ENCODE results near the gene CAPN9. TPM values are rescaled to one million over a fixed set of nuclear protein-coding genes. Genes with fewer than 3 reads are reported as not detected.

The CAPN9 gene
- total and polyA plus RNA-seq, 3 experiments from 2014 or later: not detected

DNA sequence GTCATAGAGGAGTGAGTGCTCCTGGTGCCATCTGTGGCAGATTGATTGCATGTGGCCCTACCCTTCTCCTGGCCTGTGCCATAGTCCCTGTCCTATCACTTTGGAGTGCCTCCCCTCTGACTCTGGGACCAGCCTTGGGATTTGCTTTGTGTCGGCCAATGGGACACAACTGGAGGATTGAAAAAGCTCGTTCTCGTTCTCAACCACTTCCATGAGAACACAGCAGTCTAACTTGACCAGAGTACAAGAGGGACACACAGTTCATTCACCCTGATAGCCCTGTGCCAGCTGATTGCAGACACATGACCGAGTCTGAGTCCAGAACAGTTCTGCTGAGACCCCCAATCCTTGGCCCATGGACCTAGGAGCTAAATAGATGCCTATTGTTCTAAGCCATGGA is 73.4 kb downstream of the CAPN9 start:
- Histone ChIP-seq H3K36me3 (ENCODE audit: insufficient read depth, low read length) (no peaks in the 10 kb centered on the region), H3K27me3 (ENCODE audit: insufficient read depth, low read length, poor library complexity, severe bottlenecking) (no peaks in the 10 kb centered on the region), H3K9me3 (ENCODE audit: low read length) (no peaks in the 10 kb centered on the region), H3K27ac (ENCODE audit: low read depth, low read length) (no peak overlapping the region), H3K4me1 (ENCODE audit: insufficient read depth, low read length) (no peaks in the 10 kb centered on the region), H3K4me3 (ENCODE audit: low read length) (no peak overlapping the region)
- no peak for DNase-seq
- no peaks in the 10 kb centered on the region for H3K9me3 Mint-ChIP-seq
- H3K4me1 Mint-ChIP-seq: no peaks in the 10 kb centered on the region
- no peaks in the 10 kb centered on the region for H3K36me3 Mint-ChIP-seq
- H3K27ac Mint-ChIP-seq: no peak overlapping the region
- POLR2A ChIA-PET: no interaction called here
- no peak overlapping the region for H3K4me3 Mint-ChIP-seq
- CTCF ChIA-PET: no interaction called here
- H3K27me3 Mint-ChIP-seq: peaks cover 9 to 43% of the 10 kb centered on the region in 2 donors

DNA sequence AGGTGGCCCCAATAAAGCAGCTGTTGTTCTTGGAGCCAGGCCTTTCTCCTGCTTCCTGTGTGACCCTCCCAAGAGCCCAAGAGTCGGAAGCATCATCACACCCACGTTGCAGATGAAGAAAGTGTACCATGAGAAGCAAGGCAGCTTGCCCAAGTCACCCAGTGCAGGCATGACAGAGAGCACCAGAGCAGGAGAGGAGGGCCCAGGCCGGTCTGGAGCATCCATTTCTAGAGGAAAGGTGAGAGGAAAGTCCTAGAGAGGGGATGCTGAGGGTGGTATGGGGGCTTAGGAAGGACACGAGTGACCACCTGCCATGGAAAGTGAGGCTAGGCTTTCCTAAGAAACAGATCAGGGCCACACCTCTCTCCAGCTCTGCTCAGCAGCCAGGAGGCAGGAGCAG is 74.2 kb downstream of the CAPN9 start:
- H3K9me3 Mint-ChIP-seq: no peaks in the 10 kb centered on the region
- ChIA-PET POLR2A (no interaction called here), CTCF (no interaction called here)

DNA sequence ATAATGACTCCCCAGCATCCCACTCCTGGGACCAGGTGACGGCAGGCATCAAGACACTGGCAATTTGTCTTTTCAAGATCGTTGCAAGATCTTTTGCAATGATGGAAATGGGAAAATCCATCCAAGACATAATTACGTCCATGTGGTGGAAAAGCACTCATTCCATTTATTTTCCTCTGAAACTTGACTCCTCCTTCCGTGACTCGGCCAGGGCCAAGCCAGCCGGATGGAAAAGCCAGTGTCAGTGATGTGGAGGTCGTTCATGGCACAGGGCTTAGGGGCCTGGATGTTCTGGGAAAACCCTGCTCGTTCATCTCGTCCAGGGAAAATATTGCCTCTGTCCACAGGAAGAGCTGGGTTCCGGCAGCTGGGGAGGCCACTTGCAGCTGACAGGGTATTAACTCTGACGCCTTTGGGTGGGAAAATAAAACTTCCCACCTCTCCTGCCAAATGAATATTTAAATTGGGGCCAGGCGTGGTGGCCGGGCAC is 74.9 kb downstream of the CAPN9 start:
- Mint-ChIP-seq H3K27me3 (peaks cover 9 to 44% of the 10 kb centered on the region in 2 donors), H3K4me3 (no peak overlapping the region), H3K4me1 (no peaks in the 10 kb centered on the region), H3K9me3 (no peaks in the 10 kb centered on the region), H3K27ac (no peak overlapping the region), H3K36me3 (no peaks in the 10 kb centered on the region)
- no peak for DNase-seq
- ChIA-PET CTCF (no interaction called here), POLR2A (no interaction called here)
- Histone ChIP-seq H3K4me3 (ENCODE audit: low read length) (no peak overlapping the region), H3K36me3 (ENCODE audit: insufficient read depth, low read length) (no peaks in the 10 kb centered on the region), H3K27me3 (ENCODE audit: insufficient read depth, low read length, poor library complexity, severe bottlenecking) (no peaks in the 10 kb centered on the region), H3K27ac (ENCODE audit: low read depth, low read length) (no peak overlapping the region), H3K4me1 (ENCODE audit: insufficient read depth, low read length) (no peaks in the 10 kb centered on the region), H3K9me3 (ENCODE audit: low read length) (no peaks in the 10 kb centered on the region)

More for the DNA sequence above, 74.2 kb downstream of the CAPN9 start:
- H3K9me3 ChIP-seq (ENCODE audit: low read length): no peaks in the 10 kb centered on the region
- no peaks in the 10 kb centered on the region for H3K36me3 ChIP-seq (ENCODE audit: insufficient read depth, low read length)
- no peaks in the 10 kb centered on the region for H3K36me3 Mint-ChIP-seq
- no peak overlapping the region for H3K27ac ChIP-seq (ENCODE audit: low read depth, low read length)
- H3K4me1 Mint-ChIP-seq: no peaks in the 10 kb centered on the region
- H3K4me1 ChIP-seq (ENCODE audit: insufficient read depth, low read length): no peaks in the 10 kb centered on the region
- H3K4me3 ChIP-seq (ENCODE audit: low read length): no peak overlapping the region
- no peaks in the 10 kb centered on the region for H3K27me3 ChIP-seq (ENCODE audit: insufficient read depth, low read length, poor library complexity, severe bottlenecking)
- H3K27me3 Mint-ChIP-seq: peaks cover 9 to 44% of the 10 kb centered on the region in 2 donors
- H3K27ac Mint-ChIP-seq: no peak overlapping the region
- DNase-seq: no peak
- H3K4me3 Mint-ChIP-seq: no peak overlapping the region

DNA sequence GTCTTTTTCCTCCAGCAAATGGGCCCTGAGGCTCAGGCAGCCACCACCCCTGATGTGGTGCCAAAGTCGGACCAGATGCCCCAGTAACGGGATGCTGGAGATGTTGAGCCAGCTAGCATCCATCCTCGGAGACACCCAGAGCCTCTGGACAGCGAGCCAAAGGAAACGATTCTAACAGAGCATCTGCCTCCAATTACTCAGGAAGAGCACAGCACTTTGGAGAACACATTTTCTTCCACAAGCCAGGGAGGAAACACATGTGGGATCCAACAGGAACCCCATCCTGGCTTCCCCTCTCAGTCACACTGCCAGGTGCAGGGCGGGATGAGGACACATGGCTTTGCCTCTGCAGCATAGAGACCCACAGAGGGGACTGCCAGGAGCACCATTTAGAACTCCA is 76.2 kb downstream of the CAPN9 start:
- Histone ChIP-seq H3K9me3 (ENCODE audit: low read length) (no peaks in the 10 kb centered on the region), H3K4me1 (ENCODE audit: insufficient read depth, low read length) (no peaks in the 10 kb centered on the region), H3K36me3 (ENCODE audit: insufficient read depth, low read length) (no peaks in the 10 kb centered on the region), H3K4me3 (ENCODE audit: low read length) (no peak overlapping the region), H3K27me3 (ENCODE audit: insufficient read depth, low read length, poor library complexity, severe bottlenecking) (no peaks in the 10 kb centered on the region), H3K27ac (ENCODE audit: low read depth, low read length) (no peak overlapping the region)
- H3K4me3 Mint-ChIP-seq: no peak overlapping the region
- H3K4me1 Mint-ChIP-seq: no peaks in the 10 kb centered on the region
- no peaks in the 10 kb centered on the region for H3K9me3 Mint-ChIP-seq
- H3K27me3 Mint-ChIP-seq: peaks cover 10 to 35% of the 10 kb centered on the region in 2 donors
- POLR2A ChIA-PET: no interaction called here
- H3K36me3 Mint-ChIP-seq: no peaks in the 10 kb centered on the region
- CTCF ChIA-PET: no interaction called here
- no peak for DNase-seq
- H3K27ac Mint-ChIP-seq: no peak overlapping the region

DNA sequence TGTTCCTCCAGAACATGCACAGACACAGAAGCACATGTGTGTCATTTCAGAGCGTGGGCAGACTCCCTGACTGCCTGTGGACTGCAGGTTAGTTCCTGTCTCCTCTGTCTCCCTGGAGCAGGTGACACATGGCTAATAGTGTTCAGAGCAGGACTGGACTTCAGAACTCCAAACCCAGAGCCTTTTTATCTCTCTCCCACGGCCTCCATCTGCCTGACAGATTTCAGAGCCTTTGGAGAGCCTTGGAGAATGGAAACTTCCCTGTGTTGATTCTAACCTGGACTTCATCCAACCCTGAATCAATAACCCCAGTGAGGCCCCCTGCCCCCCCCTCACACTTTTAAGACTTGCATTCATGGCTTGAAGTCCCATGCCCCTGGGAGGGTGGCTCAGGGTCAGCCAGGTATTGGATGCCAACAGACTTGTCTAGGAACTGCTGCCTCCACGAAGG is 76.8 kb downstream of the CAPN9 start:
- DNase-seq: no peak
- H3K9me3 ChIP-seq (ENCODE audit: low read length): no peaks in the 10 kb centered on the region
- no peak overlapping the region for H3K4me3 ChIP-seq (ENCODE audit: low read length)
- ChIA-PET POLR2A (no interaction called here), CTCF (no interaction called here)
- H3K36me3 Mint-ChIP-seq: no peaks in the 10 kb centered on the region
- H3K27ac Mint-ChIP-seq: no peak overlapping the region
- H3K4me3 Mint-ChIP-seq: no peak overlapping the region
- no peaks in the 10 kb centered on the region for H3K36me3 ChIP-seq (ENCODE audit: insufficient read depth, low read length)
- H3K9me3 Mint-ChIP-seq: no peaks in the 10 kb centered on the region
- peaks cover 10 to 29% of the 10 kb centered on the region in 2 donors for H3K27me3 Mint-ChIP-seq
- H3K4me1 ChIP-seq (ENCODE audit: insufficient read depth, low read length): no peaks in the 10 kb centered on the region
- H3K4me1 Mint-ChIP-seq: no peaks in the 10 kb centered on the region
- H3K27me3 ChIP-seq (ENCODE audit: insufficient read depth, low read length, poor library complexity, severe bottlenecking): no peaks in the 10 kb centered on the region
- H3K27ac ChIP-seq (ENCODE audit: low read depth, low read length): no peak overlapping the region

DNA sequence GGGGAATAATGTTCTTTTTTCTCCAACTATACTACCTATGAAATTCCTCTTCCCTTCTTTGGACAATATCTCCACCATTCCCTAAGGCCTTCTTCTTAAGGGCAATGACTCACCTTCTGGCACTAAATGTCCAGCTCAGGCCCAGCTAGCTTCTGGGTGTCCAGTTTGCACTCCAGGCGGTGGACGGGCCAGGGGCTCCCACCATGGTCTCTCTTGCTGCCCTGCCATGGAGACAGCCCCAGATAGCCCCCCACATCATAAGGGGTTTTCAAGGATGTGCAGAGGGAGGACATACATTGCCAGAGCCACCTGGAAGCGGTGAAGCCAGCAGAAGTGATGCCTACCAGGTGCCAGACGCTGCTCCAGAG is 77.3 kb downstream of the CAPN9 start:
- Mint-ChIP-seq H3K36me3 (no peaks in the 10 kb centered on the region), H3K27me3 (peaks cover 7 to 26% of the 10 kb centered on the region in 2 donors), H3K4me3 (peak overlapping the region in 1 of 7 donors; percentile 46), H3K4me1 (no peaks in the 10 kb centered on the region), H3K27ac (no peak overlapping the region), H3K9me3 (no peaks in the 10 kb centered on the region)
- H3K9me3 ChIP-seq (ENCODE audit: low read length): no peaks in the 10 kb centered on the region
- H3K27me3 ChIP-seq (ENCODE audit: insufficient read depth, low read length, poor library complexity, severe bottlenecking): no peaks in the 10 kb centered on the region
- CTCF ChIA-PET: no interaction called here
- H3K36me3 ChIP-seq (ENCODE audit: insufficient read depth, low read length): no peaks in the 10 kb centered on the region
- no peak overlapping the region for H3K4me3 ChIP-seq (ENCODE audit: low read length)
- no peaks in the 10 kb centered on the region for H3K4me1 ChIP-seq (ENCODE audit: insufficient read depth, low read length)
- POLR2A ChIA-PET: no interaction called here
- DNase-seq: no peak
- H3K27ac ChIP-seq (ENCODE audit: low read depth, low read length): no peak overlapping the region

DNA sequence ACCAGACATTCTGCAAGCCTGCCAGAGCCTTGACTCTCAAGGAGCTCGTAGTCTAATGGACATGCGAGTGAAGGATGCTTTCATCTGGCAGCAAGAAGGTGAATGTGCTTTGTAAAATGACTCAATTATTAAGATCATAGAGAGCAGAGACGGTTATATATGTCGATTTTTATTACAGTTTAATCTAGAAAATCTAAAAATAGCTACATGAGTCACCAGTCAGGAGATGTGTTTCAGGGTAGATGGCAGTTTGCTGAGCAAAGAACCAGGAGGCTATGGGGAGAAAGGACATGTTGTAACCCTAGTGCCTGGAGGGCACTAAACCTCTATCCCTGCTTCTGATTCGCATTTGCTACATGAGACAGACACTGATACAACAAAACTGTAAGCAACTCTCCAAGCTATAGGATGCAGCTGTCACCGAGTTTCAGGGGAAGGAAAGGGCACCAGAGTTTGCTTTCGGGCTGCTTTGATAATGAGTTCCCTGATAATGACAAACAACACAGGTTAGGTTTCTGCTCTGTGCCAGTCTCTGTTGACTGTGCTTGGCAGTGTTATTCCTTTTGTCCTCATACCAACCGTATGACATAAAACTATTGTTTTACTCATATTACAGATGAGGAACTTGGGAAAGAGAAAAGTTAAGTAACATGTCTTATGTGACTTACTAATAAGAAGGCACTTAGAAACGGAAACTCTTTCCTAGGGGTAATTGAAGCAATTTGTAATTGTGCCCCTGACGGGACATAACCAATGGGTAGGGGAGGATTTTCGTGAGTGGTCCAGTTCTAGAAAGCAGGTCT is 77.9 kb downstream of the CAPN9 start:
- H3K27ac ChIP-seq (ENCODE audit: low read depth, low read length): no peak overlapping the region
- no peaks in the 10 kb centered on the region for H3K4me1 ChIP-seq (ENCODE audit: insufficient read depth, low read length)
- ChIA-PET POLR2A (no interaction called here), CTCF (no interaction called here)
- no peaks in the 10 kb centered on the region for H3K9me3 ChIP-seq (ENCODE audit: low read length)
- no peak for DNase-seq
- no peaks in the 10 kb centered on the region for H3K36me3 Mint-ChIP-seq
- H3K4me1 Mint-ChIP-seq: no peaks in the 10 kb centered on the region
- no peaks in the 10 kb centered on the region for H3K9me3 Mint-ChIP-seq
- H3K36me3 ChIP-seq (ENCODE audit: insufficient read depth, low read length): no peaks in the 10 kb centered on the region
- no peak overlapping the region for H3K4me3 ChIP-seq (ENCODE audit: low read length)
- peaks cover 2 to 20% of the 10 kb centered on the region in 2 donors for H3K27me3 Mint-ChIP-seq
- H3K4me3 Mint-ChIP-seq: no peak overlapping the region
- H3K27me3 ChIP-seq (ENCODE audit: insufficient read depth, low read length, poor library complexity, severe bottlenecking): no peaks in the 10 kb centered on the region
- H3K27ac Mint-ChIP-seq: no peak overlapping the region

DNA sequence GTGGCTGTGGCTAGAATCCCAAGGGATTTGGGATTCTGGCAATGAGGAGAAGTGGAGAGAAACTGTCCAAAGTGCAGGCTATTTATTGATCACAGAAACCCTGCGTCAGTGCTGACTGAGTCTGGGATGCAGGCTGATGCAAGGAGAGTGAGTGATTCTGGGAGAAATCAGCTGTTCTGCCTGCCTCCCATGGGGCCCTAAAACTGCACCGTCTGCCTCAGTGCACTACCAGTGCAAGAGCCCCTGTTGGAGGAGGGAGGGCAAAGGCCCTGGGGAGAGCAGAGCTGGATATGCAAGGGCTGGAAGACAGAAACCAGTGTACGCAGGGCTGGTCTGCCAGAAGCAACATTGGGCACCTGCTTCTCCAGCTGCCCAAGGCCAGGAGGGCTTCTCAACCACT is 78.6 kb downstream of the CAPN9 start:
- DNase-seq: no peak
- H3K27ac Mint-ChIP-seq: no peak overlapping the region
- peaks cover 2 to 17% of the 10 kb centered on the region in 2 donors for H3K27me3 Mint-ChIP-seq
- no peaks in the 10 kb centered on the region for H3K36me3 Mint-ChIP-seq
- no peaks in the 10 kb centered on the region for H3K9me3 ChIP-seq (ENCODE audit: low read length)
- H3K4me3 ChIP-seq (ENCODE audit: low read length): no peak overlapping the region
- no peaks in the 10 kb centered on the region for H3K27me3 ChIP-seq (ENCODE audit: insufficient read depth, low read length, poor library complexity, severe bottlenecking)
- no peak overlapping the region for H3K4me3 Mint-ChIP-seq
- CTCF ChIA-PET: interaction anchor here (0.6 kb wide), 1 partner anchor 91 kb away, joined by 3 read pairs; no protein-coding TSS in a partner anchor
- no peak overlapping the region for H3K27ac ChIP-seq (ENCODE audit: low read depth, low read length)
- no peaks in the 10 kb centered on the region for H3K36me3 ChIP-seq (ENCODE audit: insufficient read depth, low read length)
- no peaks in the 10 kb centered on the region for H3K9me3 Mint-ChIP-seq
- POLR2A ChIA-PET: no interaction called here
- H3K4me1 ChIP-seq (ENCODE audit: insufficient read depth, low read length): no peaks in the 10 kb centered on the region
- no peaks in the 10 kb centered on the region for H3K4me1 Mint-ChIP-seq
